GM21576 (cell line): Measurements from ENCODE around the gene THOP1.

Experiments used
- ATAC-seq: cut with Tn5 transposase; IDR thresholded peaks from one replicate; pipeline ENCODE4 v1.9.1; 2021; ENCODE audit warnings: mild to moderate bottlenecking, moderate library complexity; ENCODE audit not compliant: unreplicated experiment

THOP1 gene

DNA sequence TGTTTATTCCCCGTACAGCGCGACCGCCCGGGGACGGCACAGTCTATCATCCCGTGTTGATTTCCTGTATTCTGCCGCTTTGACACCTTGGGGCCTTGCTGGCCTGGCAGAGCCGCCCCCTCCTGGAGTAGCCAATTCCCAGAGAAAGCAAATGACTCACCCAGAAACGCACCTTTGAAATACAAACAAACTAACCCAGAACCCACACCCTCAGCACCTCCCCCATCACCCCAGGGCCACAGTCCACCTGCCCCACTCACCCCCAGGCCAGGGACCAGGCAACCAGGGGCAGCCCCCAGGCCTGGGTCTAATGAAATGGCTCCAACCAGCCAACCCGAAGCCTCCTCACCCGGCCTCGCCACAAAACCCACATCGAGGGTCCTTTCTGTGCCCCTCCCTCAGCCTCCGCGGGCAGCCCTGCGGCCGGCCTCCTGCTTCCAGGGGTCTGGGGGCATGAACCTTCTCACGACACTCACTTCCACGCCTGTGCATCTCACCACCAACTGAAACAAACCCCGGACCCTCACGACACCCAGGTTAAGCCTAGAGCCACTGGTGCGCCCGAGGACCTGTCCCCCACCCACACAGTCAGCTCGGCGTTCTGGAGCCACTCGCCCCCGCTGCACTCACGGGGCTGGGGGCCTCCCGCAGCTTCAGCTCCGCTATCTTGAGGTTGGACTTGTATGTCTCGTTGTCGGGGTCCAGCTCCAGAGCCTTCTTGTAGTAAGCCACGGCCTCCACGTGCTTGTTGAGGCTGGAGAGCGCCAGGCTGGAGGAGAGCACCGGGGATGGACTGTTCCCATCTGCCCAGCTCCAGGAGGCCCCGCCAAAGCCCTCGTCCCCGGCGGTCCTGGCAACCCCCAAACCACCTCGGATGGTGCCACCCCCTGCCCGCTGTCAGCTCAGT lies 23.2 kb upstream of the THOP1 start:
- no peak for ATAC-seq

DNA sequence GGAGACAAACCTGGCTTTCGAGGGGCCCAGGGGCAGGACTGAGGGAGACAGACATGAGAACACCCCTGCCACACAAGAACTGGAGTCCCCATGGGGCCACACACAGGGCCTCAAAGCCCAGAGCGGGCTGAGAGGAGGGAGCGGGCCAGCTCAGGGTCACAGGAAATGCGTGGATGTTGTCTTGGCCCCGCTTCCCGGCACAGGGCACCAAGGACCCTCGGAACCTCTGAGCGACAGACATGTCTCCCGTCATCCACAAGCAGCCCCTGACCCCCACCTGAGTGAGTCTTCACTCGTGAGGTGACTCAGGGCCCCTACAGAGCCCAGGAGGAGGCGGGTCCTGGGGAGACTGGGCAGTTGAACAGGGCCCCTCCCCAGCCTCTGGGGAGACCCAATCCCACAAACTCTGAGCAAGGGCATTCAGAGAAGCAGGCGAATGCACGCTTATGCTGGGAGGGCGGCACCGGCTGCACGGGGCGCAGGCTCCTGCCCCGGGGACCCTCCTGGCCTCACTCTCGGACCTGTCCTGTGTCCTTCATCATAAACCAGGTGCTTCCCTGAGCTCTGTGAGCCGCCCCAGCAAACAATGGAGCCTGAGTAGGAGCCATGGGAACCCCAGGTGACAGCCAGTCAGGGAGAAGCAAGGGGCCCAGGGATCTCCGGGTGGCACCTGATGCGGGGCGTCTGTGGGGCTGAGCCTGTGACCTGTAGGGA lies 22.4 kb upstream of the THOP1 start:
- ATAC-seq = no peak

GRCh38 chr19:2763687-2764086 lies 21.6 kb upstream of the THOP1 start:
- no peak for ATAC-seq

GRCh38 chr19:2764945-2765344 lies 20.4 kb upstream of the THOP1 start:
- no peak for ATAC-seq

DNA sequence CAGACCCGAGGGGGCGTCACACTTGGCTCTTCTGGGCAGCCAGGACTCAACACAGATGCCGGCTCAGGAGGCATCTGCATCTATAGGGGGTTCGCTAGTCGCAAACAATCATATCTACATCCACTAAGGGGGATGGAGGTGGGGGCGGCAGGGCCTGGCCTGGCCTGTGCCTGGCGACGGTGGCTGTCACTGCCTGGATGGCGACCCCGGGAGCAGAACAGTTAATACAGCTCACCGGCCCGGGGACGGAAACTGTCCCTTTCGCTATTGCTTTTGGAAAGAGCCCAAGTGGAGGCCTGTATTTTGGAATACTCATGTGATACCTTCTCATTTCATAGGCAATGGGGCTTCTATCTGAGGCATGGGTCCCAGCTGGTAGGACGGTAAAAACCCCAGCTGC lies 19.9 kb upstream of the THOP1 start:
- ATAC-seq = no peak

DNA sequence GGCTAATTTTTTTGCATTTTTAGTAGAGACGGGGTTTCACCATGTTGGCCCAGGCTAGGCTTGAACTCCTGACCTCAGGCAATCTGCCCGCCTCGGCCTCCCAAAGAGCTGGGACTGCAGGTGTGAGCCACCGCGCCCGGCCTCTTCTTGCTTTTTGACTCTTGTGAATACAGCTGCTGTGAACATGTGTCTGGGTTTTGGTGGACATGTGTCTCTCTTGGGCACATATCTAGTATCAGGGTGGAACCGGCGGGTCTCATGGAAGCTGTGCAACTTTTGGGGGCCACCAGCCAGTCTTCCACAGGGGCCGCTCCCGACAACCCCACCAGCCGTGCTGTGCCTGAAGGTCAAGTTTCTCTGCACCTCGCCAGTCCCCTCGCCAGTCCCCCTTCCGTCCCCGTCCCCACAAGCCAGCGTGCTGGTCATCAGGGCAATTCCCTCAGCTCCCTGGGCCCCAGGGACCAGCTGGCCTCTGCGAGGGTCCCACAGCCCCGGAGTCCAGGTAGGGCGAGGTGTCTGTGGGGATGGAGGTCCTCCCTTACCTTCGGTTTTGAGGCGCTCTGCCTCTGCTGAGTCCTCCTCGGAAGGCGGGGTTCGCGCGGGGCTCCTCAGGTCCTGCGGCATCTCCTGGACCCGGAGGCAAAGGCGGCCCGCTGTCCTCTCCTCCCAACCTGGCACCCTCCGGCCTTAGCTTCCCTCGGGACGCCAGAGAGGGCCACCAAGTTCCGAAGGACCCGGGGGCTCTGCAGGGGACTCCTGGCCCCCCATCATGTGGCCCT lies 18.5 kb upstream of the THOP1 start:
- no peak for ATAC-seq

GRCh38 chr19:2767688-2768087 lies 17.6 kb upstream of the THOP1 start:
- ATAC-seq = no peak

DNA sequence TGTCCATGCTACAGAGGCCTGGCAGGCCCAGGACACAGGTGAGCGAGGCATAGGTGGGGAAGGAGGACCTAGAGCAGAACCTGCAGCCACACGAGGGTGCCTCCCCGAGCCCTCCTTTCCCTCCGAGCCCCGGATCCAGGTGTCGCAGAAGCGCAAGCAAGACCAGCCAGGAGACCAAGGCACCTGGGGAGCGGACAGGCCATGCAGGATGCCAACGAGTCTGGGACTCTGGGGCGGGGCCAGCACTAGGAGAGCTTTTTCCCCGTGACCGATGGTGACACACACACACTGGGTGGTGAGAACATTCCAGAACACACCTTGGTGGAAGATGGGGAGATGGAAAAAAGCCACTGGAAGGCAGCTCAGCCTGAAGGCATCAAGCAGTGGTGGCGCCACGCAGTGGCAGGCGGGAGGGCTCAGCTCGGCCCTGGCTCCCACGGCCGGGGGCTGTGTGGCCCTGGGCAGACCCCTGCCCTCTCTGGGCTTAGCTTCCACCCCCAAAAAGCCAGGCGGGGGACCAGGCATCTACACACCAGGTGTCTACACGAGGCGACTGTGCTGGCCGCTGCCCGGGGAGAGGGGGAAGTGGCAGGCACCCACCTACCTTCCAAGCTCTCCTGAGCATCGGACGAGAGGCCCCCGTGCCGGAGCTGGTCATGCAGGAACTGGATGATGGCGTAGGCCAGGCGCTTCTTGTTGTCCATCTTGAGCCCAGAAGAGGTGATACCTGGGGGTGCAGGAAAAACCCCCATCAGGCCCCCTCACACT lies 16.8 kb upstream of the THOP1 start:
- no peak for ATAC-seq

DNA sequence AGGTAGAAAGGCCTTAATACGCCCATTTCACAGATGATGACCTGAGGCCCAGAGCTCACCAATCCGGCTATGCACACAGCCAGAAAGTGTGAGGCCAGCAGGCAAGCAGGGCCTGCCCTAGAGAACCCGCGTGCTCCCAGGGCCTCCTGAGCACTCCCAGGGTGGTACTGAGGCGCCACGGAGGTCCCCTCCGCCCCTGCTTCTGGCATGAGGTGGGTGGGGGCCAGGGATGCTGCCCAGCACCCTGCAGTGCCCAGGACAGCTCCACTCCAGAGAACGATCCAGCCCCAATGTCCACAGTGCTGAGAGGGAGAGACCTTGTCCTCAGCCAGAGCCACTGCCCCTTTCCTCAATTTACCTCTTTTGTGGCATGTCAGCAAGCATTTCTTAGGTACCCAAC lies 16.1 kb upstream of the THOP1 start:
- ATAC-seq = no peak

GRCh38 chr19:2770055-2771013 lies 15.0 kb upstream of the THOP1 start:
- ATAC-seq = no peak

GRCh38 chr19:2771786-2772674 lies 13.3 kb upstream of the THOP1 start:
- ATAC-seq = no peak

DNA sequence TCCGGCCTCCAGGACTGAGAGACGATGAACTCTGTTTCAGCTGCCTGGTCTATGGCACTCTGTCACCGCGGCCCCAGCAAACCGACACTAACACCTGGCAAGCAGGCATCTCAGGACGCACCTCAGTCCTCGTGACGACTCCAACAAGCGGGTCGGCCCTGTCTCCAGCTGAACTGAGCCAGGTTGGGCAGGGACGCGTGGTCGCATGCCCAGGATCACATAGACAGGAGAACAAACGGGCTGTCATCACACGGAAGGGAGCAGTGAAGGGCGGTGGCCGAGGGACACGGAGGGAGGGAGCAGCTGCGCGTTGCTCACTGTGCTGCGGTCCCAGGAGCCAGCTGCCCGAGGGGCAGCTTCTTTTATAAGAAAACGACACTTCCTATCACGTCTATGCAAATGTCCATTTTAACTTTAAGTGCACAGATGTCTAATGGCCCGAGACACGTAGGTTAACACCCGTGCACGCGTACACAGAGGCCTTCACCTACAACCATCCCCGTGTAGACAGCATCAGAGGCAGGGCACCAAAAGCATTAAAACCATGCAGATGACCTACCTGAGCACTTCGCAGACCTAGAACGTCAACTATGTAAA lies 11.1 kb upstream of the THOP1 start:
- ATAC-seq = no peak

DNA sequence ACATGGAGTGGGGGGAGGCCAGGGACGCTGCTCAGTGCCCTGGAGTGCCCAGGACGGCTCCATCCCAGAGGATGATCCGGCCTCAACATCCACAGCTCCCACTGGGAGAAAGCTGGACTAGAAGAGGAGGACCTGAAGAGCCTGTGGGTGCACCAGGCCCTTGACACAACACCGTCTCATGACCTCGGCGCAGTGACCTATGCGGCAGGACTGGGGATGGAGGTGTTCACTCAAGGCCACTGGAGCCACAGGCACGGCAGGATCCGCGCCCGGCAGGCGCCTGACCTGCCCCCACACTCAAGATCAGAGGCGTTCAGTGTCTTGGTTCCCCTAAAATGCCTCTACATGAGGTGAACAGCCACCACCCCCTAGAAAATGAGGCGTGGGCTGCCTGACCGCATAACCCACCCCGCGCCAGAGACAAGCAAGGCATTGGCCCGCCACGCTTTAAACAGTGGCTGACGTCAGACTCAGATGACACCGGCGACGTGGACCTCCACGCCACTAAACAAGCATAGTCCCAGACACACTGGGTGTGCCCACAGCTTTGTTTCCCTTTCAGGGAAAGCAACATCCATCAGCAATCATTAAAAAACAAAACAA lies 10.2 kb upstream of the THOP1 start:
- ATAC-seq = no peak

DNA sequence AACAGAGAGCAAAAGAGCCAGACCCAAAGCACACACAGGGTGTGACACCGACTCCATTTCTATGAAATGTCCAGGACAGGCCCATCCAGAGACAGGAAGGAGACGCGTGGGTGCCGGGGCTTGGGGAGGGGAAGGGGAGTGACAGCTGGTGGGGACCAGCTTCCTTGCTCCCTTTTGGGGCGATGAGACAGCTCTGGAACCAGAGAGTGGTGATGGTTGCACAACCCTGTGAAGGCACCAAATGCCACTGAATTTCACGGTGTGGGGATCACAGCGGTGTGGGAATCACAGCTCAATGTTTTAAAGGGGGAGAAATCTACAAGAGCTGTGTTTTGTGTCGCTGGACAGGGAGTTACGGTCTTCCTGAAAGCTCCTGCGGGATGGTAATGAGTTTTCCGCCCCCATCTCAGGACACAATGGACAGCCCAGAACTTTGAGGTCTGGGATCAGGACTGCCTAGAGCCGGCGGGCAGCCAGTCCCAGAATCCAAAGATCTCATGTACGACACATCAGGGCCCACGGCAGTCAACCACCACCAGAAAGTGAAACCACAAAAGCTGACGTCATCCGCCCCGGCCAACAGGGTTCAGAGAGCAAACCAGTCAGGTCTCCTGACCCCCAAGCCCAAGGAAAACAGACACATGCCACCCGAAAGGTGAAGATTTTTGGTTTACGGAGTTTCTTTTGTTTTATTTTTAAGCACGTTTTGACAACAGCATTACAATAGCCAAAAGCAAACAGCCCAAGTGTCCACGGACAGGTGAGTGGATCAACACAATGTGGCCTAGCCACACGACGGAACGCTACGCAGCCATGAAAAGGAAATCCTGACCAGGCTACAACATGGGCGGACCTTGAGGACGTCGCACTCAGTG lies 9.5 kb upstream of the THOP1 start:
- ATAC-seq = no peak

DNA sequence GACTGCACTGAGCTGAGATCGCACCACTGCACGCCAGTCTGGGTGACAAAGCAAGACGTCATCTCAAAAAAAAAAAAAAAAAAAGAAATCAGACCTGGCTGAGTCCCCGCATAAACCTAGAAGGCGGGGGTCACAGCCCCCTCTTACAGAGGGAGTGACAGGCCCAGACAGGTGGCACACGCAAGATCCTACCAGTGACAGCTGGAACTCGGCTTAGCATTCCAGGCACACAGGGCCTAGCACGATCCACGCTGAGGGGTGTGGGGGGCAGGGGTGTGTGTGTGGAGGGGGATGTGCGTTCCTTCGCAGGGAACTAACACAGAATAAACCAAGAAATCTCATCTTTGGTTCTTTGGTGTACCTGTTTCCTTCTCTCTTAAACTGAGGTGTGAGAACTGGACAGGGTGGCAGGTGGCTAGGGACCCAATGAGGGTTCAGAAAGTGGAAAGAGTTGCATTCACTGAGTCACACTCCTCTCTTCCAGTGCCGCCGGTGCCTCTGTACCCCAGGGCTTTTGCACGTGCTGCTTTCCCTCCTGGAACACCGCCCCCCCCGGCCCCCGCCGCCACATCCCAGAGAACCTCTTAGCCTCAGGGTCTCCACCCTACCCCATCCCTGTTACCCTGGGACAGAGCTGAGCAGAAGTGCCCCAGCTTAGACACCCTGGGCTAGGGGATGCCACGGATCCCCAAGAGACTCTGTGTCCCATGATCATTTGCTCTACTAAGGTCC lies 7.2 kb upstream of the THOP1 start:
- no peak for ATAC-seq

- no peak for ATAC-seq
Measured at GRCh38 chr19:2779121-2779740, 6.1 kb upstream of the THOP1 start.
